Astrocyte (in vitro differentiated cells and primary cell): ENCODE data around the gene RUFY3. TPM values are rescaled to one million over a fixed set of nuclear protein-coding genes. Genes with fewer than 3 reads are reported as not detected.

Source experiments
- DNase-seq: peaks from one replicate; pipeline ENCODE4 v3.0.0-alpha.2; 2010; ENCODE audit warnings: low read depth
- FAIRE-seq: peaks from 2 replicates; lab custom pipeline; 2011; peaks lifted over from hg19 to GRCh38; lab: Jason Lieb, UNC
- H2AFZ ChIP-seq: 2 replicates; pipeline ENCODE4 v1.6.0; 2012; ENCODE audit warnings: low read depth, low read length, inconsistent platforms
- H3K27ac ChIP-seq: 2 replicates; pipeline ENCODE4 v1.5.1; 2011; ENCODE audit warnings: low read depth, low read length, inconsistent platforms
- H3K27me3 ChIP-seq: 2 replicates; pipeline ENCODE4 v1.6.0; 2011; ENCODE audit warnings: low read length, inconsistent platforms; ENCODE audit not compliant: insufficient read depth
- H3K36me3 ChIP-seq: 2 replicates; pipeline ENCODE4 v1.5.1; 2011; ENCODE audit warnings: low read length, inconsistent platforms; ENCODE audit not compliant: insufficient read depth
- H3K4me1 ChIP-seq: 2 replicates; pipeline ENCODE4 v1.5.1; 2011; ENCODE audit warnings: low read length, inconsistent platforms; ENCODE audit not compliant: insufficient read depth
- H3K4me2 ChIP-seq: 2 replicates; pipeline ENCODE4 v1.6.0; 2012; ENCODE audit warnings: low read length, inconsistent platforms
- H3K4me3 ChIP-seq: 2 replicates; pipeline ENCODE4 v1.5.1; 2011; ENCODE audit warnings: low read depth, mild to moderate bottlenecking, low read length, inconsistent platforms; ENCODE audit not compliant: insufficient read depth
- H3K79me2 ChIP-seq: 2 replicates; pipeline ENCODE4 v1.6.0; 2012; ENCODE audit warnings: mild to moderate bottlenecking, low read length, inconsistent platforms; ENCODE audit not compliant: insufficient read depth
- H3K9ac ChIP-seq: 2 replicates; pipeline ENCODE4 v1.6.0; 2012; ENCODE audit warnings: mild to moderate bottlenecking, low read length, inconsistent platforms
- H3K9me3 ChIP-seq: 2 replicates; pipeline ENCODE4 v1.5.1; 2012; ENCODE audit warnings: low read depth, mild to moderate bottlenecking, low read length, inconsistent platforms; ENCODE audit not compliant: insufficient read depth
- H4K20me1 ChIP-seq: 2 replicates; pipeline ENCODE4 v1.6.0; 2012; ENCODE audit warnings: low read length, inconsistent platforms; ENCODE audit not compliant: insufficient read depth
- H3K27ac Mint-ChIP-seq: one replicate; pipeline ENCODE4 v1.8.0; 2021; ENCODE audit warnings: mild to moderate bottlenecking, mixed read lengths; ENCODE audit not compliant: unreplicated experiment
- H3K27me3 Mint-ChIP-seq: one replicate; pipeline ENCODE4 v1.8.0; 2021; ENCODE audit warnings: low read depth, mixed read lengths; ENCODE audit not compliant: unreplicated experiment
- H3K36me3 Mint-ChIP-seq: one replicate; pipeline ENCODE4 v1.8.0; 2021; ENCODE audit warnings: low read depth, mixed read lengths; ENCODE audit not compliant: unreplicated experiment
- H3K4me1 Mint-ChIP-seq: one replicate; pipeline ENCODE4 v1.8.0; 2021; ENCODE audit warnings: low read depth, mixed read lengths; ENCODE audit not compliant: unreplicated experiment
- H3K4me3 Mint-ChIP-seq: one replicate; pipeline ENCODE4 v1.8.0; 2021; ENCODE audit warnings: mild to moderate bottlenecking, moderate library complexity, mixed read lengths; ENCODE audit not compliant: unreplicated experiment
- H3K9me3 Mint-ChIP-seq: one replicate; pipeline ENCODE4 v1.8.0; 2021; ENCODE audit warnings: mild to moderate bottlenecking, mixed read lengths; ENCODE audit not compliant: unreplicated experiment
- EZH2 ChIP-seq: IDR thresholded peaks from 2 replicates; pipeline ENCODE4 v1.6.1; 2012; ENCODE audit warnings: mild to moderate bottlenecking, low read length, inconsistent platforms; ENCODE audit not compliant: insufficient read depth
- total RNA-seq: library from RNA; stranded (reverse); gene quantifications from 2 replicates; pipeline ENCODE4 v1.2.1, GENCODE V29; 2021
- TF ChIP-seq, protein P1 (sequence below): IDR thresholded peaks from 2 replicates; pipeline ENCODE4 v1.5.1; 2011; ENCODE audit warnings: low read depth, mild to moderate bottlenecking, inconsistent platforms, low read length, moderate library complexity; ENCODE audit not compliant: insufficient read depth

Gene RUFY3
- total RNA-seq, 1 donor from 2014 or later, result 57.5 TPM

DNA sequence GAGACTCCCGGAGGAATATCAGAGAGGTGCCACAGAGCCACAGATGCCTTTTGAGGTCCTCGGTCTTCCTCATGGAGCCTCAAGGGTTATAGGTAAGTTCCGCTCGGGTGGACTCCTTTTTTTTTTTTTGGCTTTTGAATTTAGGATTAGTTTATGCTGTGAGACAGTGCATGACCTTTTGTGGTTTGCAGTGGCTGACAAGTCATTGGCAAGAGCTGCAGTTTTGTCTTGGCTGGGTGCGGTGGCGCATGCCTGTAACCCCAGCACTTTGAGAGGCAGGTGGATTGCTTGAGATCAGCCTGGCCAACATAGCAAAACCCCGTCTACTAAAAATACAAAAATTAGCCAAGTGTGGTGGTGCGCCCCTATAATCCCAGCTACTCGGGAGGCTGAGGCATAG is 122.4 kb downstream of the RUFY3 start:
- Histone ChIP-seq H3K27ac (no peak overlapping the region), H3K36me3 (no peaks in the 10 kb centered on the region), H3K9ac (no peak overlapping the region), H4K20me1 (peaks cover under 1% of the 10 kb centered on the region), H2AFZ (no peak overlapping the region), H3K27me3 (no peaks in the 10 kb centered on the region), H3K4me2 (no peak overlapping the region), H3K4me1 (no peaks in the 10 kb centered on the region), H3K79me2 (peaks cover 3% of the 10 kb centered on the region), H3K9me3 (no peaks in the 10 kb centered on the region), H3K4me3 (no peak overlapping the region)
- TF ChIP-seq EZH2, result no peak
- TF ChIP-seq, protein P1, sequence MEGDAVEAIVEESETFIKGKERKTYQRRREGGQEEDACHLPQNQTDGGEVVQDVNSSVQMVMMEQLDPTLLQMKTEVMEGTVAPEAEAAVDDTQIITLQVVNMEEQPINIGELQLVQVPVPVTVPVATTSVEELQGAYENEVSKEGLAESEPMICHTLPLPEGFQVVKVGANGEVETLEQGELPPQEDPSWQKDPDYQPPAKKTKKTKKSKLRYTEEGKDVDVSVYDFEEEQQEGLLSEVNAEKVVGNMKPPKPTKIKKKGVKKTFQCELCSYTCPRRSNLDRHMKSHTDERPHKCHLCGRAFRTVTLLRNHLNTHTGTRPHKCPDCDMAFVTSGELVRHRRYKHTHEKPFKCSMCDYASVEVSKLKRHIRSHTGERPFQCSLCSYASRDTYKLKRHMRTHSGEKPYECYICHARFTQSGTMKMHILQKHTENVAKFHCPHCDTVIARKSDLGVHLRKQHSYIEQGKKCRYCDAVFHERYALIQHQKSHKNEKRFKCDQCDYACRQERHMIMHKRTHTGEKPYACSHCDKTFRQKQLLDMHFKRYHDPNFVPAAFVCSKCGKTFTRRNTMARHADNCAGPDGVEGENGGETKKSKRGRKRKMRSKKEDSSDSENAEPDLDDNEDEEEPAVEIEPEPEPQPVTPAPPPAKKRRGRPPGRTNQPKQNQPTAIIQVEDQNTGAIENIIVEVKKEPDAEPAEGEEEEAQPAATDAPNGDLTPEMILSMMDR, result no peak
- Mint-ChIP-seq H3K27ac (no peak overlapping the region), H3K4me3 (no peak overlapping the region), H3K9me3 (no peaks in the 10 kb centered on the region), H3K27me3 (no peaks in the 10 kb centered on the region), H3K36me3 (no peaks in the 10 kb centered on the region), H3K4me1 (no peaks in the 10 kb centered on the region)
- FAIRE-seq (no peak), DNase-seq (no peak)

DNA sequence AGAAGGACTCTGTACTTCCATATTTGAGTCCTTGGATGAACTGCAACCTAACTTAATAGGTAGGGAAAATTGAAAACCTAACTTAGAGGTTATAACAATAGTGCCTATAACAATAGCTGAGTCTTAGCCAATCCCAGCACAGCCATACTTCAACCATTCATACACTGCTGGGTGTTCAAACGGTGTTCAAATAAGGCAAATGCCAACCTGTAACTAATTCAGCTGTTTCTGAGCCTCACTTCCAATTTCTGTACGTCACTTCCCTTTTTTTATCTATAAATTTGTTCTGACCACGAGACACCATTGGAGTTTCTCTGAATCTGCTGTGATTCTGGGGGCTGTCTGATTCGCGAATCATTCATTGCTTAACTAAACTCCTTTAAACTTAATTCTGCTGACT is 127.5 kb downstream of the RUFY3 start:
- H3K9me3 Mint-ChIP-seq, result no peaks in the 10 kb centered on the region

DNA sequence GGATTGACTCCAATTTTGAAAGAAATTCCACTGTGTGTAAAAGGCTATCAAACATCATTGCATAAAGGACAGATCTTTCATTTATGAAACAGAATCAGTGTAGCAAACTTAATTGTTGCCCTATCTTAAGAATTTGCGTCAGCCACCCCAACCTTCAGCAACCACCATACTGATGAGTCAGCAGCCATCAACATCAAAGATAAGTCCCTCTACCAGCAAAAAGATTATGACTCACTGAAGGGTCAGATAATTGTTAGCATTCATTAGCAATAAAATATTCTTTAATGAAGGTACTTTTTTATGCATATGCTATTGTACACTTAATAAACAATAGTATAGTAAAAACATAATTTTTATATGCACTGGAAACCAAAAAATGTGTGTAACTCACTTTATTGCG is 133.7 kb downstream of the RUFY3 start:
- H3K36me3 Mint-ChIP-seq, result no peaks in the 10 kb centered on the region
- TF ChIP-seq, protein P1, result no peak
- TF ChIP-seq EZH2, result no peak
- DNase-seq (peak; percentile 72), FAIRE-seq (no peak)
- Histone ChIP-seq H3K4me3 (no peak overlapping the region), H3K9me3 (no peaks in the 10 kb centered on the region), H4K20me1 (no peaks in the 10 kb centered on the region), H3K36me3 (no peaks in the 10 kb centered on the region), H3K4me2 (no peak overlapping the region), H3K4me1 (peaks cover 4% of the 10 kb centered on the region), H3K27me3 (no peaks in the 10 kb centered on the region), H3K27ac (no peak overlapping the region), H3K9ac (no peak overlapping the region), H2AFZ (no peak overlapping the region), H3K79me2 (no peaks in the 10 kb centered on the region)
- no peaks in the 10 kb centered on the region for H3K9me3 Mint-ChIP-seq
- H3K4me3 Mint-ChIP-seq, result no peak overlapping the region
- H3K4me1 Mint-ChIP-seq, result no peaks in the 10 kb centered on the region
- H3K27me3 Mint-ChIP-seq, result peaks cover 3% of the 10 kb centered on the region
- H3K27ac Mint-ChIP-seq, result no peak overlapping the region

More for the DNA sequence above, 127.5 kb downstream of the RUFY3 start:
- Histone ChIP-seq H3K27ac (no peak overlapping the region), H2AFZ (no peak overlapping the region), H4K20me1 (no peaks in the 10 kb centered on the region), H3K4me2 (no peak overlapping the region), H3K4me3 (no peak overlapping the region), H3K9ac (no peak overlapping the region), H3K27me3 (no peaks in the 10 kb centered on the region), H3K36me3 (no peaks in the 10 kb centered on the region), H3K4me1 (no peaks in the 10 kb centered on the region), H3K9me3 (no peaks in the 10 kb centered on the region), H3K79me2 (no peaks in the 10 kb centered on the region)
- Mint-ChIP-seq H3K36me3 (no peaks in the 10 kb centered on the region), H3K4me1 (no peaks in the 10 kb centered on the region), H3K4me3 (no peak overlapping the region), H3K27me3 (no peaks in the 10 kb centered on the region), H3K27ac (no peak overlapping the region)
- no peak for TF ChIP-seq EZH2
- TF ChIP-seq, protein P1, result no peak
- DNase-seq, result no peak
- no peak for FAIRE-seq
